ENCODE data around the gene CYBRD1. TPM values are rescaled to one million over a fixed set of nuclear protein-coding genes. Genes with fewer than 3 reads are reported as not detected.
"Not testable (repeated sequence)": the region's sequence is repeated elsewhere in the genome, so short reads cannot be mapped to it uniquely, and the experiment has no call there.

CYBRD1 gene
- 7.5 TPM for total RNA-seq

DNA sequence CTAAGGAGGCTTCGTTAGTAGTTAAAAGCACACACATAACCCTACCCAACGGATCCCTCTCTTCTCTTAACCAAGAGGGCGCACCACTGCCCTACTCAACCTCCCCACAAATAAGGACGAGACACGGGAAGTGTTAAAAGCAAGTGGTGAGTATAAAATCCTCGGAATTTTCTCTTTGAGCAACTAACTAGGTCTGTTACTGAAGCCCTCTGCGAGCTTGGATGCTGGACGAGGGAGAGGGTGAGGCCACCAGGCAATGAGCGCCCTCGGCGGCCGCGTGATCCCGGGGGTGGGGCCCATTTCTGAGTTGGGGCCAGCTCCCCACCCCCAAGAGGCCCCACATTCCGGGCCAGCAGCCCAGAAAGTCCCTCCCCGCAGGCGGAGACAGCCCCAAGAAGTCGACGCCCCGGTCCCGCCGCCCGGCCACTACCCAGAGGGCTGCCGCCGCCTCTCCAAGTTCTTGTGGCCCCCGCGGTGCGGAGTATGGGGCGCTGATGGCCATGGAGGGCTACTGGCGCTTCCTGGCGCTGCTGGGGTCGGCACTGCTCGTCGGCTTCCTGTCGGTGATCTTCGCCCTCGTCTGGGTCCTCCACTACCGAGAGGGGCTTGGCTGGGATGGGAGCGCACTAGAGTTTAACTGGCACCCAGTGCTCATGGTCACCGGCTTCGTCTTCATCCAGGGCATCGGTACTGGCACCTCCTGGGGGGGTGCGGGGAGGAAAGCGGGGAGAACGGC is at the start of gene CYBRD1:
Gene CYBRD1, plus strand, starts transcription at position 423 of the 736 bp plus-strand sequence. Its CDS starts 72 bp downstream, at position 495.
- Histone ChIP-seq H3K4me3 (ENCODE audit: low read length) (peak within 1 kb of the TSS; percentile 50), H3K4me1 (ENCODE audit: insufficient read depth, low read length) (peaks cover 30% of the 10 kb centered on the region), H3K27me3 (ENCODE audit: insufficient read depth, low read length) (peaks cover 10% of the 10 kb centered on the region), H3K9me3 (ENCODE audit: low read depth, low read length) (no peaks in the 10 kb centered on the region)

DNA sequence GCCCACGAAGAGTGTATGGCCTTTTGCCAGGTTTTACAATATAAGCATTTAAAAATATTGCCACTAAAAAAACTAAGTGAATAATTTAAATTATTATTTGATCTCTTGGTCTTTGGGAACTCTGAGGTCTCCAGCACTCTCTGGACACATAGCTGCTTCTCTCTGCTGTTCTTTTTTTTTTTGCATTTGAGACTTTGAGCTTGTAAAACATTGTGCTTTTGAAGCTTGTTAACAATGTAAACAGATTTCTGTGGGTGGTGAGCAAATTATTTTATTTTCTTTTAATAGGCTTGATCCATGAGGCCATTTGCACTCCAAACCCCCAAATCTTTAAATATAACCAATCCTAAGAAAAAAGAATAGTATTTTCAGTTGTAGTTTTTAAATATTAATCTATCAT is 46.3 kb upstream of the CYBRD1 start:
- H3K4me1 ChIP-seq (ENCODE audit: insufficient read depth, low read length) = no peaks in the 10 kb centered on the region
- no peaks in the 10 kb centered on the region for H3K9me3 ChIP-seq (ENCODE audit: low read depth, low read length)
- no peak overlapping the region for H3K4me3 ChIP-seq (ENCODE audit: low read length)
- no peaks in the 10 kb centered on the region for H3K27me3 ChIP-seq (ENCODE audit: insufficient read depth, low read length)

- no peaks in the 10 kb centered on the region for H3K27me3 ChIP-seq (ENCODE audit: insufficient read depth, low read length)
- H3K9me3 ChIP-seq (ENCODE audit: low read depth, low read length) = no peaks in the 10 kb centered on the region
- no peaks in the 10 kb centered on the region for H3K4me1 ChIP-seq (ENCODE audit: insufficient read depth, low read length)
- no peak overlapping the region for H3K4me3 ChIP-seq (ENCODE audit: low read length)
These were observed 43.9 kb upstream of the CYBRD1 start for GRCh38 chr2:171478345-171478744.

DNA sequence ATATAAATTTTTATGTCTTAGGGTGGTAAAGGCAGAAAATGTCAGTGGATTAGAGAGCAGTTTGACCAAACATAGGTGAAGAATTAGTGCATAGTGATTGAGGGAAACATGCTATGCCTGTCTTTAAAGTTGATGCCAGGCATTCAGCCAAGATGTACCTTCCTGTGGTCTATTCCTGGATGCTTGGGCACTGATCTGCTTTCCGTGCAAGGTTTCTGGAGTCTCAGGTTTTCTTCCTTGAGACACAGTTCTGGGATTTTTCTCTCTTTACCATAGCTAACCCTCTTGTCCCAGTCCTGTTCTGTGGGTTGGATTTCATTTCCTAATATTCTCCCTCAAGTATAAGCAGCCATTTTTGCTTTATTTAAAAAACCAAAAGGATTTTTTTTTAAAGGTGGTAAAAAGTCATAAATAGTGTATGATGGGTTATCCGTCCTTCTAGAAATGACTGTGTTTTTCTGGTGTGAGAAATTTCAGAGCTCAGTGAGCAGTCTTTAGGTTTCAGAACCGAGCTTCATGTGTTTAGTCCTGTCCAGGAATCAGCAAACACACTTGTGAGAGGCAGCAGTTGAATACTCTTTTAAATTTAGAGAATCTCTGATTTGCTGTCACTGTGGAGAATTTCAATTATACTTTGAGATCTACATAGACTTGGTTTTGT is 43.0 kb upstream of the CYBRD1 start:
- Histone ChIP-seq H3K4me3 (ENCODE audit: low read length) (no peak overlapping the region), H3K9me3 (ENCODE audit: low read depth, low read length) (no peaks in the 10 kb centered on the region), H3K27me3 (ENCODE audit: insufficient read depth, low read length) (no peaks in the 10 kb centered on the region), H3K4me1 (ENCODE audit: insufficient read depth, low read length) (no peaks in the 10 kb centered on the region)

DNA sequence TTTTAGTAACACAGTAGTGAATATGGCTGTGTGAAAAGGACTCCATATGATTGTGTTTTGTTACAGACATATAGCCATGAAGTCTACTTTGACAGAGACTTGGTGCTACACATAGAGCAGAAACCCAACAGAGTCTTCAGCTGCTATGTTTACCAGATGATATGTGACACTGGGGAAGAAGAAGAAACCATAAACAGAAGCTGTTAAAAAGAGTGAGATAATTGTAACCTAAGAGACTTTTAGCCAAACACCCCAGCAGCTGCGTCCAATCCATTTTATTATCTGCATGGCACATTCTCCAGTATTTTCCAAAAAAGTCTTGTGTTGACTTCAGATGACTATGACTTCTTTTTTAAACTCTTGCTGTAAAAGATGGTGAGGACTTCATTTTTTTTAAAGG is 41.4 kb upstream of the CYBRD1 start:
- Histone ChIP-seq H3K27me3 (ENCODE audit: insufficient read depth, low read length) (no peaks in the 10 kb centered on the region), H3K9me3 (ENCODE audit: low read depth, low read length) (no peaks in the 10 kb centered on the region), H3K4me3 (ENCODE audit: low read length) (no peak overlapping the region), H3K4me1 (ENCODE audit: insufficient read depth, low read length) (no peaks in the 10 kb centered on the region)

- H3K9me3 ChIP-seq (ENCODE audit: low read depth, low read length) = no peaks in the 10 kb centered on the region
- no peaks in the 10 kb centered on the region for H3K27me3 ChIP-seq (ENCODE audit: insufficient read depth, low read length)
- no peaks in the 10 kb centered on the region for H3K4me1 ChIP-seq (ENCODE audit: insufficient read depth, low read length)
- H3K4me3 ChIP-seq (ENCODE audit: low read length) = no peak overlapping the region
These were observed 40.0 kb upstream of the CYBRD1 start for GRCh38 chr2:171482308-171482707.

DNA sequence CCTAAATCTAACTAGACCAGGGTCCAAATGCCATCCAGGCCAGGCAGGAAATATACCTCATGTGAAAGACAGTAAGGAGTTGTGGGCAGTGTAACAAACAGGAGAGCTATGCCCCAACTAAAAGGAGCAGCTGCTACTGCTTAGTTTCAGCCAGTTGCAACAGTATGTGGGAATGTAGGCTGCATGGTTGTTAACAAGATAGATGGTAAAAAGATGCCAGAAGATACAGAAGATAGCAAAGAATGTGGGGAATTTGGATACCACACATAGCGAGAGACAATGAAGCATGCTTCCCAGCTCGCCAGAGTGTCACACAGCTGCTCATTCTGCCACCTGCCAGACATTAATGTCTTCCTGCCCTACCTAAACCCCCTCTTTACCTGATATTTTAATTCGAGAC is 39.4 kb upstream of the CYBRD1 start:
- Histone ChIP-seq H3K27me3 (ENCODE audit: insufficient read depth, low read length) (no peaks in the 10 kb centered on the region), H3K9me3 (ENCODE audit: low read depth, low read length) (no peaks in the 10 kb centered on the region), H3K4me1 (ENCODE audit: insufficient read depth, low read length) (no peaks in the 10 kb centered on the region), H3K4me3 (ENCODE audit: low read length) (no peak overlapping the region)

DNA sequence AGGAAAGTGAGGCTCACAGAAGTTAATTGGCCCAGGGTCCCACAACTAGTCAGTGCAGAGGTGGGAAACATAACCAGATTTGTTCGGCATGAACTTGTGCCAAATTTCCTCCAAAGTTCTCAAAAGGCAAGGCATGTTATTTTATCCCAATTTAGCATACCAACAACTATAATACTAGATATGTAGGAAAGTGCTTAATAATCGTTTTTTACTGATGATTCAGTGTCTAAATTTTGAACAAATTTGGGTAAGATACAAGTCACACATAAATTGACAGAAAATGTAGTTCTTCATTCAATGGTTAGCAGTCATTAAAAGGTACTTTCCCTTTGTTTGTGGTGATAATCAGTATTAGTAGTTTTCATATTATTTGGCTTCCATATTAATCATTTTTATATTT is 38.5 kb upstream of the CYBRD1 start:
- Histone ChIP-seq H3K27me3 (ENCODE audit: insufficient read depth, low read length) (no peaks in the 10 kb centered on the region), H3K4me3 (ENCODE audit: low read length) (no peak overlapping the region), H3K4me1 (ENCODE audit: insufficient read depth, low read length) (no peaks in the 10 kb centered on the region), H3K9me3 (ENCODE audit: low read depth, low read length) (no peaks in the 10 kb centered on the region)

DNA sequence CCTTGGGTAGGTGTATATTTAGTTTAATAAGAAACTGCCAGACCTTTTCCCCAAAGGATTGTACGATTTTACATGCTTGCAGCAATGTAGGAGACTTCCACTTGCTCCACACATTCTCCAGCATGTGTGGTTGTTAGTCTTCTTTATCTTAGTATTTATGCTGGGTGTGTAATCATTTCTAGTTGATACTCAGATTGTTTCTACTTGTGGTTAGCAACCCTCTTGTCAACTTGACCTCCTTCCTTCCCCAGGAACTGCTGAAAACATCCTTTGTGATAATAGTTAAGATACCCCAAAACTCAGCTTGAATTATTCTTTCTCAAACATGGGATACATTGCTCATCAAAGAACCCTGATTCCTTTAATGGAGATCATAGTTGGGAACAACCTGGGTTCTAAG is 37.2 kb upstream of the CYBRD1 start:
- H3K4me3 ChIP-seq (ENCODE audit: low read length) = no peak overlapping the region
- no peaks in the 10 kb centered on the region for H3K27me3 ChIP-seq (ENCODE audit: insufficient read depth, low read length)
- H3K4me1 ChIP-seq (ENCODE audit: insufficient read depth, low read length) = no peaks in the 10 kb centered on the region
- H3K9me3 ChIP-seq (ENCODE audit: low read depth, low read length) = no peaks in the 10 kb centered on the region

- H3K4me3 ChIP-seq (ENCODE audit: low read length) = no peak overlapping the region
- no peaks in the 10 kb centered on the region for H3K4me1 ChIP-seq (ENCODE audit: insufficient read depth, low read length)
- no peaks in the 10 kb centered on the region for H3K27me3 ChIP-seq (ENCODE audit: insufficient read depth, low read length)
- H3K9me3 ChIP-seq (ENCODE audit: low read depth, low read length) = no peaks in the 10 kb centered on the region
These were observed 35.1 kb upstream of the CYBRD1 start for GRCh38 chr2:171487201-171487600.

DNA sequence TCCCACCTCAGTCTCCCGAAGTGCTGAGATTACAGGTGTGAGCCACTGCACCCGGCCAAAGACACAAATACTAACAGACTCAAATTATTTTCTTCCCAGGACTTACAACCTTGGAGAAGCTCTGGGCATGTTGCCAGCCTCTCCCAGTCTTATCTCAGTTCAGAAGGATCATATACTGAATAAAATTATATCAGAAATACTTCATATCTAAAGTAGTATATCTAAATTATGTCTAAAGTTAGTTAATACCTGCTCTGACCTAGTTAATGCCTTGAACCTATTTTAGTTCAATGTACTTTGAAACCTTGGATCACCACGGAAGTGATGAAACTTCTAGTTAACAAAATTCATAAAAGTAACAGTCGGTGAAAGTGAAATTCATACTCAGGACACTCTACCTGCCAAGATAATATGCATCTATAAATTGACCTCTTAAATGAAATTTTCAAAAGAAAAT is 34.4 kb upstream of the CYBRD1 start:
- Histone ChIP-seq H3K4me1 (ENCODE audit: insufficient read depth, low read length) (no peaks in the 10 kb centered on the region), H3K4me3 (ENCODE audit: low read length) (no peak overlapping the region), H3K9me3 (ENCODE audit: low read depth, low read length) (no peaks in the 10 kb centered on the region), H3K27me3 (ENCODE audit: insufficient read depth, low read length) (no peaks in the 10 kb centered on the region)

DNA sequence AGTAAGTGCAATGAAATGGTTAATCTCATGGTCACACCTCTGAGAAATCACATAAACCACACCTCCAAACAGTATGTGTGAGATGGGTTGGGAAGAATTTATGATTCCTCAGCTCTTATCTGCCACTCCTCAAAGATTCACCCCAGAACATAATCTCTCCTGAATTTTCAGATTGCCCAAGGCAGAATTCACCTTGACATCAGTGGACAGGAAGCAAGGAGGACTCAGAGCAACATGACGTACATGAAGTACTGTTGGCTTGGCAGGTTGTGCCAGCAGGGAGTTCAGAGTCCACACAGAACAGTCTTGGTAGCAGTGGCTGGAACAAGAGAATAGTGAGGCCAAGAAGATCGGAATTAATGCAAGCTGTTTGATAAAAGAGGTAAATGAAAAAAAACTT is 31.7 kb upstream of the CYBRD1 start:
- H3K27me3 ChIP-seq (ENCODE audit: insufficient read depth, low read length) = no peaks in the 10 kb centered on the region
- H3K9me3 ChIP-seq (ENCODE audit: low read depth, low read length) = no peaks in the 10 kb centered on the region
- H3K4me1 ChIP-seq (ENCODE audit: insufficient read depth, low read length) = no peaks in the 10 kb centered on the region
- no peak overlapping the region for H3K4me3 ChIP-seq (ENCODE audit: low read length)

DNA sequence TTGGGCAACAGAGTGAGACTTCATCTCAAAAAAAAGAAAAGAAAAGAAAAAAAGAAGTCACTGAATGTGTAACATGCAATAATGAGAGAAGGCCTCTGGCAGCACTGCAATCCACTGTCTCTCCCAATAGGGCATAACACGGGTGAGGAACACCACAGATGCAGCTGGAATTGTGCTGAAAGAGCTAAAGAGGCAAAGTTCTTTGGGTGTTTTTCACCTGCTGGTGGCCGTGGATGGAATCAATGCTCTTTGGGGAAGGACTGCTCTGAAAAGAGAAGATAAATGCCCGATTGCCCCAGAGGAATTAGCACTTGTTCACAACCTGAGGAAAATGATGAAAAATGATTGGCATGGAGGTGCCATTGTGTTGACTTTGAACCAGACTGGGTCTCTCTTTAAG is 31.0 kb upstream of the CYBRD1 start:
- Histone ChIP-seq H3K27me3 (ENCODE audit: insufficient read depth, low read length) (no peaks in the 10 kb centered on the region), H3K4me1 (ENCODE audit: insufficient read depth, low read length) (no peaks in the 10 kb centered on the region)

DNA sequence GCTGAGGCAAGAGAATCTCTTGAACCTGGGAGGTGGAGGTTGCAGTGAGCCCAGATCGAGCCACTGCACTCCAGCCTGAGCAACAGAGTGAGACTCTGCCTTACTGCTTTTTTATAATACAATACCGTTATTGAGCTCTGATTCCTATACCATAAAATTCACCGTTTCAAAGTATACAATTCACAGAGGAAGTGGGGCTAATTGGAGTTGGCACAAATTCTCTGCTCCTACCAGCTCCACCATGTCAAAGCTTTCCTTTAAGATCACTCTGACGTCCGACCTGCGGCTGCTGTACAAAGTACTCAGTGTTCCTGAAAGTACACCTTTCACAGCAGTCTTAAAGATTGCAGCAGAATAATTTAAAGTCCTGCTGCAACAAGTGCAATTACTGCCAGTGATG is 29.6 kb upstream of the CYBRD1 start:
- Histone ChIP-seq H3K27me3 (ENCODE audit: insufficient read depth, low read length) (no peaks in the 10 kb centered on the region), H3K9me3 (ENCODE audit: low read depth, low read length) (no peaks in the 10 kb centered on the region), H3K4me3 (ENCODE audit: low read length) (no peak overlapping the region), H3K4me1 (ENCODE audit: insufficient read depth, low read length) (no peaks in the 10 kb centered on the region)

More for the DNA sequence above, 31.0 kb upstream of the CYBRD1 start:
- no peak overlapping the region for H3K4me3 ChIP-seq (ENCODE audit: low read length)
- H3K9me3 ChIP-seq (ENCODE audit: low read depth, low read length) = no peaks in the 10 kb centered on the region

- H3K9me3 ChIP-seq (ENCODE audit: low read depth, low read length); H3K4me3 ChIP-seq (ENCODE audit: low read length); H3K27me3 ChIP-seq (ENCODE audit: insufficient read depth, low read length); H3K4me1 ChIP-seq (ENCODE audit: insufficient read depth, low read length): not testable (repeated sequence)
These were observed 24.6 kb upstream of the CYBRD1 start for GRCh38 chr2:171497664-171498063.

- H3K4me3 ChIP-seq (ENCODE audit: low read length) = no peak overlapping the region
- H3K27me3 ChIP-seq (ENCODE audit: insufficient read depth, low read length) = no peaks in the 10 kb centered on the region
- H3K4me1 ChIP-seq (ENCODE audit: insufficient read depth, low read length) = no peaks in the 10 kb centered on the region
These were observed 16.9 kb upstream of the CYBRD1 start for GRCh38 chr2:171505374-171505773.

More at GRCh38 chr2:171505374-171505773, 16.9 kb upstream of the CYBRD1 start:
- H3K9me3 ChIP-seq (ENCODE audit: low read depth, low read length) = no peaks in the 10 kb centered on the region
